H1 (cell line): Measurements from ENCODE around the gene PRKD3.

Experiments
- CEBPB ChIP-seq: IDR thresholded peaks from 2 replicates; pipeline ENCODE4 v1.6.1; 2012; ENCODE audit warnings: low read depth, low read length
- POLR2A ChIP-seq, 2 experiments: IDR thresholded peaks; 1 replicate in 1 of 2; 2 replicates in 1 of 2; pipeline ENCODE4 v1.6.1; 2011; ENCODE audit warnings: low read depth in 2 of 2, low read length in 2 of 2, mild to moderate bottlenecking in 2 of 2; ENCODE audit errors: control extremely low read depth in 1 of 2
- TAF1 ChIP-seq: IDR thresholded peaks from 2 replicates; pipeline ENCODE4 v1.6.1; 2011; ENCODE audit warnings: mild to moderate bottlenecking, low read depth, low read length
- TF ChIP-seq, protein P1 (sequence below), 3 experiments: IDR thresholded peaks; 1 replicate in 2 of 3; 2 replicates in 1 of 3; pipeline versions ENCODE4 v1.5.1 to v1.6.1; 2011; ENCODE audit warnings: low read length in 3 of 3, mild to moderate bottlenecking in 3 of 3, inconsistent platforms in 2 of 3, low read depth in 1 of 3, moderate library complexity in 1 of 3; ENCODE audit not compliant: insufficient read depth in 1 of 3; ENCODE audit errors: control extremely low read depth in 1 of 3

DNA sequence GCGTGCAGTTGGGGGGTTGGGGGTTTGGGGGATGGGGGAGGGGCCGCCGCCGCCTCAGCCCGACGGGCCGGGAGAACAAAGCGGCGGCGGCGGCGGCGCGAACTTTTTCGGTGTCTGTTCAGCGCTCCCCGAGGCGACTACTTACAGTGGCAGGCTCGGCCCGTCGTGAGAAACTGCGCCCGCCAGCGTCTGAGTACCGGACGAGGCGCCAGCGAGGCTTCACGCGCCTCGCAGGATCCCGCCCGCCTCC, 172 bp downstream of the PRKD3 start:
- TF ChIP-seq POLR2A (IDR thresholded peaks at IDR 0.05; ENCODE audit: control extremely low read depth in 1 of 2, low read depth in 2 of 2, low read length in 2 of 2): peak; percentile 59 to 60
- TF ChIP-seq CEBPB: no peak
- TF ChIP-seq, protein P1, sequence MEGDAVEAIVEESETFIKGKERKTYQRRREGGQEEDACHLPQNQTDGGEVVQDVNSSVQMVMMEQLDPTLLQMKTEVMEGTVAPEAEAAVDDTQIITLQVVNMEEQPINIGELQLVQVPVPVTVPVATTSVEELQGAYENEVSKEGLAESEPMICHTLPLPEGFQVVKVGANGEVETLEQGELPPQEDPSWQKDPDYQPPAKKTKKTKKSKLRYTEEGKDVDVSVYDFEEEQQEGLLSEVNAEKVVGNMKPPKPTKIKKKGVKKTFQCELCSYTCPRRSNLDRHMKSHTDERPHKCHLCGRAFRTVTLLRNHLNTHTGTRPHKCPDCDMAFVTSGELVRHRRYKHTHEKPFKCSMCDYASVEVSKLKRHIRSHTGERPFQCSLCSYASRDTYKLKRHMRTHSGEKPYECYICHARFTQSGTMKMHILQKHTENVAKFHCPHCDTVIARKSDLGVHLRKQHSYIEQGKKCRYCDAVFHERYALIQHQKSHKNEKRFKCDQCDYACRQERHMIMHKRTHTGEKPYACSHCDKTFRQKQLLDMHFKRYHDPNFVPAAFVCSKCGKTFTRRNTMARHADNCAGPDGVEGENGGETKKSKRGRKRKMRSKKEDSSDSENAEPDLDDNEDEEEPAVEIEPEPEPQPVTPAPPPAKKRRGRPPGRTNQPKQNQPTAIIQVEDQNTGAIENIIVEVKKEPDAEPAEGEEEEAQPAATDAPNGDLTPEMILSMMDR (IDR thresholded peaks at IDR 0.05; ENCODE audit: control extremely low read depth in 1 of 3, insufficient read depth in 1 of 3, low read depth in 1 of 3, low read length in 3 of 3): no peak
- peak; percentile 43; the same call in 1 of the 2 replicates for TF ChIP-seq TAF1
